K562 (cell line): ENCODE data around the gene C1orf116.

Experiments used
- CTCF ChIP-seq, 3 experiments: IDR thresholded peaks in 2 of 3; conservative IDR thresholded peaks in 1 of 3; 2 replicates each; pipeline ENCODE4 v1.5.1; 2011 to 2012; ENCODE audit warnings: low read length in 3 of 3, mild to moderate bottlenecking in 3 of 3, control low read depth in 2 of 3, improper control_type of control experiment in 1 of 3, inconsistent platforms in 1 of 3, low read depth in 1 of 3, mixed read lengths in 1 of 3, moderate library complexity in 1 of 3; ENCODE audit not compliant: insufficient read depth in 2 of 3
- EP300 ChIP-seq: IDR thresholded peaks from 2 replicates; pipeline ENCODE4 v1.6.1; 2012; ENCODE audit warnings: low read length, improper control_type of control experiment
- EZH2 ChIP-seq: IDR thresholded peaks from 2 replicates; pipeline ENCODE4 v1.6.1; 2012; ENCODE audit warnings: low read depth, mild to moderate bottlenecking, inconsistent platforms, low read length, borderline replicate concordance
- JUN ChIP-seq, 2 experiments: sonication (generic) in 1 of 2; formaldehyde crosslinking in 1 of 2; IDR thresholded peaks; 2 replicates each; pipeline versions ENCODE4 v1.6.1 to v1.8.0; 2012 to 2022; ENCODE audit warnings: borderline replicate concordance in 2 of 2, mild to moderate bottlenecking in 2 of 2, improper control_type of control experiment in 1 of 2, low read depth in 1 of 2, low read length in 1 of 2, missing genetic modification reagents in 1 of 2
- SMC3 ChIP-seq: conservative IDR thresholded peaks from 2 replicates; pipeline ENCODE4 v1.6.1; 2011; ENCODE audit warnings: low read depth, low read length, improper control_type of control experiment; ENCODE audit not compliant: insufficient read depth
- ZFP36 ChIP-seq: fragments of 150-350 bp; IDR thresholded peaks from 2 replicates; pipeline ENCODE4 v1.6.1; 2018; ENCODE audit warnings: low read length, low read depth; ENCODE audit not compliant: partially characterized antibody
- ZNF23 ChIP-seq: fragments of 250-450 bp; sonication (Bioruptor Pico); IDR thresholded peaks from 2 replicates; pipeline ENCODE4 v1.4.0; 2020; ENCODE audit warnings: mild to moderate bottlenecking
- ZNF318 ChIP-seq, 2 experiments: fragments of 450-650 bp; IDR thresholded peaks; 2 replicates each; pipeline ENCODE4 v1.6.1; 2016; ENCODE audit warnings: mild to moderate bottlenecking in 2 of 2, borderline replicate concordance in 1 of 2, low read depth in 1 of 2, moderate library complexity in 1 of 2
- ZNF740 ChIP-seq, 3 experiments: fragments of 200-800 bp in 1 of 3; sonication (Bioruptor generic) in 1 of 3; sonication (generic) in 1 of 3; formaldehyde crosslinking in 1 of 3; IDR thresholded peaks; 2 replicates each; pipeline versions ENCODE4 v1.6.1 to v1.8.0; 2016 to 2022; ENCODE audit warnings: mild to moderate bottlenecking in 2 of 3, missing compliant biosample characterization in 2 of 3, missing genetic modification characterization in 2 of 3, missing genetic modification reagents in 1 of 3

- no peak for TF ChIP-seq CTCF (IDR thresholded peaks at IDR 0.05 in 2 of 3, conservative IDR thresholded peaks at IDR 0.05 in 1 of 3; ENCODE audit: insufficient read depth in 2 of 3, low read depth in 1 of 3, low read length in 3 of 3)
- TF ChIP-seq EP300, result no peak
- TF ChIP-seq EZH2, result no peak
- no peak for TF ChIP-seq JUN (IDR thresholded peaks at IDR 0.05; ENCODE audit: borderline replicate concordance, low read depth, low read length)
- TF ChIP-seq JUN (CRISPR knock-in tag; IDR thresholded peaks at IDR 0.05; ENCODE audit: borderline replicate concordance), result no peak
- no peak for TF ChIP-seq SMC3
- no peak for TF ChIP-seq ZNF23
- TF ChIP-seq ZNF740 (CRISPR knock-in tag; IDR thresholded peaks at IDR 0.05), result no peak
- no peak for TF ChIP-seq ZNF740 (tag; IDR thresholded peaks at IDR 0.05)
- no peak for TF ChIP-seq ZNF318 (IDR thresholded peaks at IDR 0.05; ENCODE audit: borderline replicate concordance in 1 of 2, low read depth in 1 of 2)
- TF ChIP-seq ZFP36, result no peak
These were observed 38.9 kb upstream of the C1orf116 start for GRCh38 chr1:207071426-207071825.
